Measurements from ENCODE around the gene TTBK1. TPM values are rescaled to one million over a fixed set of nuclear protein-coding genes. Genes with fewer than 3 reads are reported as not detected.
A peak's percentile ranks its signal among the peaks of the same experiment; 100 is the strongest.

Gene TTBK1
- total and polyA plus RNA-seq, 2 donors (not counting 1 experiment from before 2014, with no cell fraction given) = 0.07 TPM; not detected in 1

DNA sequence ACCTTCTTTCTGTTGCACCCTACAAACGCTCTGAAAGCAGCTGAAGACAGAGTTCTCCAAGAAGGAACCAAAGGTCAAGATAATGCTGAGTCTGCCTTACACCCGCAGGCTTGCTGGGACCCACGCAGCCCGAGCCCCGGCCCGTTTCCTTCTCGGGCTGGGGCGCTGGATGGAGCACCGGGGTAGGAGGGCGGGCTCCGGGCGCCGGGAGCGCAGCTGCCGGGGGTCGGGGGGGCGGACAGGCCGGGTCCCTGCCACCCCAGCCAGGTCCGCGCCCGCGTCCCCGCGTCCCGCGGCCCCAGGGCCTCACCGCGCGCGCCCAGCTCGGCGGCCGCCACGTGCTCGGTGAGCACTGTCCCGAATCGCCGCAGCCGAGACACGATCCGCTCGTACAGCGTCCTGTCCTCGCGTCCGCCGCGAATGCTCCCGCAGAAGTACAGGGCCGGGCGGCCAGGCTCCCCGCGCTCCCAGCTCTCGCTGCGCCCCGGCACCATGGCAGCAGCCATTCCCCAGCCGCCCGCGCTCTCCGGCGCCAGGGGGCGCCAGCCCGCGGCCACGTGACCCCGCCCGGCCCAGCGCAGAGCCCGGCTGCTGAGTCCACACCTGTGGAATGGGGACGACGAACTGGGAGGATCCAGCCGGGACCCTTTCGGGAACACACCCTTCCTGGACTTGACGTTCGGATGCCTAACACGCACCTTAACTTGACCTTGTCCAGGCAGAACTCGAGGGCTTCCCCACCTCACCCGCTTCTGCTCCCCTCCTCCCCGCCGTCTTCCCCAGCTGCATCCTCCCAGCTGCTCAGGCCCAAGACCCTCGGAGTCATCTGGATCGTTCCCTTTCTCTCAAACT lies 14.1 kb upstream of the TTBK1 start, which contains the start of gene DNPH1:
Gene DNPH1 (minus strand): TSS at position 531 of the 852 bp plus-strand sequence. CDS start 25 bp downstream, at position 506.
- peak within 1 kb of the TSS; percentile 81 for H3K4me2 ChIP-seq (replicated peaks; ENCODE audit: low read depth, low read length, poor library complexity, severe bottlenecking)
- Mint-ChIP-seq H3K4me3 (peak within 1 kb of the TSS; percentile 92), H3K27me3 (peaks cover 9% of the 10 kb centered on the region), H3K4me1 (peaks cover 29% of the 10 kb centered on the region), H3K9me3 (ENCODE audit: insufficient read depth) (no peaks in the 10 kb centered on the region), H3K27ac (peak within 1 kb of the TSS; percentile 90)
- DNase-seq = peak; percentile 89
- intact Hi-C loops (cut with micrococcal nuclease) = loop anchor here (1.0 to 10.0 kb wide), 4 partner anchors 18 to 396 kb away; partner anchors contain the start of genes CUL9 and GTPBP2
- H3K9ac ChIP-seq (ENCODE audit: low read length) = peak within 1 kb of the TSS; percentile 66
- H3K79me2 ChIP-seq (ENCODE audit: control insufficient read depth, insufficient read depth, low read length) = peaks cover 39% of the 10 kb centered on the region
- 2% methylated on average over 82 of the region's 82 CpGs for WGBS (ENCODE audit: insufficient coverage)
- peak within 1 kb of the TSS; percentile 88 for H2AFZ ChIP-seq (ENCODE audit: insufficient read depth, low read depth, low read length, poor library complexity, severe bottlenecking)
- CTCF ChIA-PET = interaction anchor here (0.5 to 3.3 kb wide), 26 partner anchors 9 to 348 kb away, joined by 3 to 22 read pairs (median 4); partner anchors contain the start of genes ABCC10, CRIP3 and CUL9
- peak within 1 kb of the TSS; percentile 43 to 70 (median 61) for H3K4me3 ChIP-seq (ENCODE audit: control extremely low read depth in 1 of 5, extremely low read depth in 1 of 5, insufficient read depth in 1 of 5, low read depth in 2 of 5, low read length in 4 of 5)
- H3K9me3 ChIP-seq (ENCODE audit: control extremely low read depth in 1 of 3, control insufficient read depth in 2 of 3, insufficient read depth in 1 of 3, low read length in 2 of 3) = no peaks in the 10 kb centered on the region
- POLR2A ChIA-PET = interaction anchor here (0.8 to 1.7 kb wide), 4 partner anchors 18 to 300 kb away, joined by 3 to 7 read pairs (median 4); partner anchors contain the start of genes CNPY3 and CUL9
- TF ChIP-seq, protein P1, sequence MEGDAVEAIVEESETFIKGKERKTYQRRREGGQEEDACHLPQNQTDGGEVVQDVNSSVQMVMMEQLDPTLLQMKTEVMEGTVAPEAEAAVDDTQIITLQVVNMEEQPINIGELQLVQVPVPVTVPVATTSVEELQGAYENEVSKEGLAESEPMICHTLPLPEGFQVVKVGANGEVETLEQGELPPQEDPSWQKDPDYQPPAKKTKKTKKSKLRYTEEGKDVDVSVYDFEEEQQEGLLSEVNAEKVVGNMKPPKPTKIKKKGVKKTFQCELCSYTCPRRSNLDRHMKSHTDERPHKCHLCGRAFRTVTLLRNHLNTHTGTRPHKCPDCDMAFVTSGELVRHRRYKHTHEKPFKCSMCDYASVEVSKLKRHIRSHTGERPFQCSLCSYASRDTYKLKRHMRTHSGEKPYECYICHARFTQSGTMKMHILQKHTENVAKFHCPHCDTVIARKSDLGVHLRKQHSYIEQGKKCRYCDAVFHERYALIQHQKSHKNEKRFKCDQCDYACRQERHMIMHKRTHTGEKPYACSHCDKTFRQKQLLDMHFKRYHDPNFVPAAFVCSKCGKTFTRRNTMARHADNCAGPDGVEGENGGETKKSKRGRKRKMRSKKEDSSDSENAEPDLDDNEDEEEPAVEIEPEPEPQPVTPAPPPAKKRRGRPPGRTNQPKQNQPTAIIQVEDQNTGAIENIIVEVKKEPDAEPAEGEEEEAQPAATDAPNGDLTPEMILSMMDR (IDR thresholded peaks at IDR 0.05) = peak; percentile 95
- no peak for TF ChIP-seq EZH2 (IDR thresholded peaks at IDR 0.05; ENCODE audit: borderline replicate concordance, insufficient read depth, low read depth, low read length, poor library complexity, severe bottlenecking)
- H3K27ac ChIP-seq (ENCODE audit: low read length in 2 of 2) = peak within 1 kb of the TSS in 1 of 2 donors; percentile 73
- peaks cover 0 to 5% (median 0%) of the 10 kb centered on the region in 4 experiments for H3K27me3 ChIP-seq (replicated peaks in 1 of 4; ENCODE audit: control extremely low read depth in 1 of 4, control insufficient read depth in 3 of 4, insufficient read depth in 4 of 4, low read length in 3 of 4)
- peak; percentile 67 for ATAC-seq (ENCODE audit: low read depth)
- H4K20me1 ChIP-seq (ENCODE audit: control insufficient read depth, insufficient read depth, low read length, poor library complexity, severe bottlenecking) = no peaks in the 10 kb centered on the region
- peaks cover 34 to 45% of the 10 kb centered on the region in 2 donors for H3K4me1 ChIP-seq (ENCODE audit: control insufficient read depth in 2 of 2, insufficient read depth in 2 of 2, low read length in 2 of 2)
- peaks cover 0 to 8% of the 10 kb centered on the region in 2 experiments for H3K36me3 ChIP-seq (replicated peaks in 1 of 2; ENCODE audit: control extremely low read depth in 1 of 2, control insufficient read depth in 1 of 2, extremely low read depth in 1 of 2, insufficient read depth in 2 of 2, low read length in 1 of 2)

All from B cell (primary cell).